WTC11 (cell line): Measurements from ENCODE around the gene CSRNP3.

ENCODE experiments used
- CREB1 ChIP-seq: sonication (generic); formaldehyde crosslinking; IDR thresholded peaks from 2 replicates; pipeline ENCODE4 v1.8.0; 2023; ENCODE audit warnings: mild to moderate bottlenecking, missing genetic modification reagents
- CREM ChIP-seq: sonication (generic); formaldehyde crosslinking; IDR thresholded peaks from 2 replicates; pipeline ENCODE4 v1.8.1; 2022; ENCODE audit warnings: mild to moderate bottlenecking, missing genetic modification reagents, moderate library complexity
- CTCF ChIP-seq: fragments of 200-600 bp; IDR thresholded peaks from 2 replicates; pipeline ENCODE4 v1.8.0; 2022; ENCODE audit warnings: antibody characterized with exemption
- ELF4 ChIP-seq: sonication (generic); formaldehyde crosslinking; IDR thresholded peaks from 2 replicates; pipeline ENCODE4 v1.8.1; 2022; ENCODE audit warnings: low read depth, mild to moderate bottlenecking, moderate library complexity, missing genetic modification reagents
- ETV6 ChIP-seq: sonication (generic); formaldehyde crosslinking; IDR thresholded peaks from 2 replicates; pipeline ENCODE4 v1.8.1; 2022; ENCODE audit warnings: mild to moderate bottlenecking, missing genetic modification reagents
- SP1 ChIP-seq: sonication (generic); formaldehyde crosslinking; conservative IDR thresholded peaks from 2 replicates; pipeline ENCODE4 v1.8.1; 2022; ENCODE audit warnings: missing genetic modification reagents
- TEAD1 ChIP-seq: sonication (generic); formaldehyde crosslinking; IDR thresholded peaks from 2 replicates; pipeline ENCODE4 v1.8.0; 2022; ENCODE audit warnings: mild to moderate bottlenecking, missing genetic modification reagents
- ZNF423 ChIP-seq: fragments of 250-450 bp; sonication (Bioruptor Pico); IDR thresholded peaks from 2 replicates; pipeline ENCODE4 v2.1.2; 2022; ENCODE audit warnings: mild to moderate bottlenecking, moderate library complexity

- TF ChIP-seq SP1 (no peak), CTCF (no peak), CREM (CRISPR knock-in tag) (no peak), ELF4 (CRISPR knock-in tag) (no peak), ZNF423 (CRISPR knock-in tag) (no peak), CREB1 (no peak), ETV6 (CRISPR knock-in tag) (no peak), TEAD1 (CRISPR knock-in tag) (no peak)
These were observed 212.3 kb downstream of the CSRNP3 start for GRCh38 chr2:165681841-165682240.
